Ovary (tissue), 9 donors: ENCODE results near the gene HES4. TPM values are rescaled to one million over a fixed set of nuclear protein-coding genes. Genes with fewer than 3 reads are reported as not detected.

ENCODE experiments used
- DNase-seq, 5 donors: peaks; one replicate each; pipeline ENCODE4 v3.0.0-alpha.2; 2019 to 2020
- H3K27ac ChIP-seq, 2 donors: fragments of 200-600 bp; one replicate each; pipeline versions ENCODE4 v1.5.1 to v1.8.0; 2019 to 2022
- H3K27me3 ChIP-seq: fragments of 200-600 bp; one replicate; pipeline ENCODE4 v1.8.0; 2022
- H3K36me3 ChIP-seq: fragments of 200-600 bp; sonication (generic); one replicate; pipeline ENCODE4 v1.5.1; 2019
- H3K4me1 ChIP-seq: one replicate; pipeline ENCODE4 v1.8.1; 2013; ENCODE audit warnings: mild to moderate bottlenecking, moderate library complexity; ENCODE audit not compliant: insufficient read depth
- H3K4me3 ChIP-seq: fragments of 200-600 bp; sonication (generic); one replicate; pipeline ENCODE4 v1.5.1; 2017
- H3K9me3 ChIP-seq, 2 donors: fragments of 200-600 bp in 1 of 2; sonication (generic) in 1 of 2; one replicate each; pipeline versions ENCODE4 v1.5.1 to v1.8.1; 2013 to 2019; ENCODE audit warnings: mild to moderate bottlenecking in 1 of 2, moderate library complexity in 1 of 2
- CTCF ChIP-seq, 3 donors: fragments of 450-650 bp in 2 of 3; fragments of 200-600 bp in 1 of 3; IDR thresholded peaks; one replicate each; pipeline versions ENCODE4 v1.5.1 to v1.8.0; 2016 to 2022; ENCODE audit warnings: antibody characterized with exemption in 3 of 3, mild to moderate bottlenecking in 1 of 3
- EP300 ChIP-seq: sonication (generic); formaldehyde crosslinking; IDR thresholded peaks from one replicate; pipeline ENCODE4 v1.6.1; 2017; ENCODE audit warnings: antibody characterized with exemption
- POLR2A ChIP-seq: fragments of 450-650 bp; IDR thresholded peaks from one replicate; pipeline ENCODE4 v1.6.1; 2017; ENCODE audit warnings: antibody characterized with exemption, mild to moderate bottlenecking, moderate library complexity
- WGBS, 3 donors: extraction: QIAGEN DNeasy Blood & Tissue Kit in 1 of 3; methylation state at CpG; one replicate each; pipeline versions ENCODE4 v1.1.5 to v1.1.7; 2013 to 2017; 5-methylcytosine and 5-hydroxymethylcytosine counted together
- intact Hi-C, 4 donors: fragments of 100-400 bp; cut with DNase I; formaldehyde crosslinking; loops; one replicate each; pipeline versions ENCODE4 v1.11.0 to v1.15.1; 2022 to 2023
- polyA plus RNA-seq, 2 donors: library from polyadenylated mRNA; stranded (reverse); fragments of 200-250 nt in 1 of 2; fragments of 350-450 nt in 1 of 2; fragmentation: Illumina TruSeq in 1 of 2; extraction: RNeasy Lipid Tissue Mini Kit (QIAGEN cat#74804) in 1 of 2; gene quantifications; one replicate each; pipeline ENCODE4 v1.2.3, GENCODE V29; 2013 to 2014
- small RNA-seq: library from RNA; depleted of rRNA; stranded (forward); fragments of <200 nt; gene quantifications from one replicate; pipeline ENCODE3, GENCODE V24; 2016
- total RNA-seq, 7 donors: library from RNA; depleted of rRNA in 2 of 7; stranded (reverse); fragments of >200 nt in 2 of 7; fragmentation: NEBNext Ultra II Directional in 3 of 7; extraction: Animal tissue kit (Norgen Biotek cat#: 25700) in 3 of 7; gene quantifications; one replicate each; pipeline versions ENCODE4 v1.1.0 to v1.2.4, GENCODE V29; 2016 to 2023
- donor health status: DM: no; HTN: no; CAD: no; lungs with moderate emphysema.
- donor health status: DM: no; HTN: no; CAD: no.
- donor health status: Bipolar disorder and iron deficiency.
- donor health status: DM: yes; HTN: yes; CAD: no.
- donor health status: DM: no; HTN: no; CAD: no.
- donor health status: DM: yes; HTN: yes; CAD: no.

Gene HES4
- total and polyA plus RNA-seq, 9 donors = 4.5 to 76.2 (median 7.3) TPM; not detected in 1

- H3K4me3 ChIP-seq = no peak overlapping the region
- H3K9me3 ChIP-seq = no peaks in the 10 kb centered on the region
- H3K4me1 ChIP-seq = no peaks in the 10 kb centered on the region
- TF ChIP-seq CTCF (IDR thresholded peaks at IDR 0.05) (no peak), EP300 (no peak), POLR2A (no peak)
- no peak for DNase-seq
- H3K27me3 ChIP-seq = no peaks in the 10 kb centered on the region
- intact Hi-C loops = no loop called here
- 92 to 95% (median 93%) methylated on average over 15 of the region's 15 CpGs for WGBS, 3 donors
- no peaks in the 10 kb centered on the region for H3K36me3 ChIP-seq
- no peak overlapping the region for H3K27ac ChIP-seq
Measured at GRCh38 chr1:952201-952600, 47.7 kb downstream of the HES4 start.

GRCh38 chr1:951364-951763 is 48.5 kb downstream of the HES4 start:
- no peak overlapping the region for H3K27ac ChIP-seq
- DNase-seq = no peak
- intact Hi-C loops = no loop called here
- no peak overlapping the region for H3K4me3 ChIP-seq
- no peaks in the 10 kb centered on the region for H3K9me3 ChIP-seq
- H3K4me1 ChIP-seq = no peaks in the 10 kb centered on the region
- 81 to 88% (median 82%) methylated on average over 6 of the region's 6 CpGs for WGBS, 3 donors
- TF ChIP-seq CTCF (IDR thresholded peaks at IDR 0.05) = no peak
- TF ChIP-seq EP300 = no peak
- TF ChIP-seq POLR2A = no peak
- H3K27me3 ChIP-seq = no peaks in the 10 kb centered on the region
- H3K36me3 ChIP-seq = no peaks in the 10 kb centered on the region

GRCh38 chr1:950881-951280 is 49.0 kb downstream of the HES4 start:
- Histone ChIP-seq H3K4me3 (no peak overlapping the region), H3K27ac (no peak overlapping the region), H3K9me3 (no peaks in the 10 kb centered on the region), H3K36me3 (no peaks in the 10 kb centered on the region), H3K27me3 (no peaks in the 10 kb centered on the region), H3K4me1 (no peaks in the 10 kb centered on the region)
- WGBS, 3 donors = 95 to 96% (median 96%) methylated on average over 23 of the region's 23 CpGs
- no peak for DNase-seq
- intact Hi-C loops = no loop called here
- no peak for TF ChIP-seq EP300
- no peak for TF ChIP-seq CTCF (IDR thresholded peaks at IDR 0.05)
- no peak for TF ChIP-seq POLR2A

- intact Hi-C loops = no loop called here
- WGBS, 3 donors = 92 to 95% (median 93%) methylated on average over 9 of the region's 9 CpGs
- Histone ChIP-seq H3K36me3 (no peaks in the 10 kb centered on the region), H3K27me3 (no peaks in the 10 kb centered on the region), H3K27ac (no peak overlapping the region), H3K9me3 (no peaks in the 10 kb centered on the region), H3K4me3 (no peak overlapping the region), H3K4me1 (peaks cover 1% of the 10 kb centered on the region)
- DNase-seq = no peak
- TF ChIP-seq POLR2A = no peak
- TF ChIP-seq EP300 = no peak
- no peak for TF ChIP-seq CTCF (IDR thresholded peaks at IDR 0.05)
Measured at GRCh38 chr1:950268-950667, 49.6 kb downstream of the HES4 start.

Small RNAs within 50 kb of the gene (small RNA-seq; reads per million reads assigned to genes)
- not detected for gene AL645608.3

Other genes with a start within 250 kb of the HES4 start
- 10 to 100 TPM in 1 of 7 donors, 1 to 10 TPM in 5, under 1 TPM in 1; 0.85 to 10.6 (median 2.3) TPM for gene SAMD11, start 76.2 kb downstream of the HES4 start, total RNA-seq
- gene SAMD11, start 76.2 kb downstream of the HES4 start, polyA plus RNA-seq = 1 to 10 TPM; 1.1 to 2.6 TPM
- gene NOC2L, start 40.8 kb downstream of the HES4 start, total RNA-seq = 10 to 100 TPM; 17.8 to 55.2 (median 46.3) TPM
- gene NOC2L, start 40.8 kb downstream of the HES4 start, polyA plus RNA-seq = 10 to 100 TPM; 23.8 to 33.9 TPM
- gene KLHL17, start 39.5 kb downstream of the HES4 start, total RNA-seq = 1 to 10 TPM; 1.5 to 6.7 (median 2.1) TPM
- gene KLHL17, start 39.5 kb downstream of the HES4 start, polyA plus RNA-seq = 1 to 10 TPM in 1 of 2 donors, under 1 TPM in 1; 0.13 to 2.2 TPM
- gene PLEKHN1, start 33.6 kb downstream of the HES4 start, total RNA-seq = under 1 TPM in 5 of 7 donors, not detected in 2; 0.12 to 0.34 (median 0.20) TPM
- under 1 TPM in 1 of 2 donors, not detected in 1; 0.10 TPM for gene PLEKHN1, start 33.6 kb downstream of the HES4 start, polyA plus RNA-seq
- gene PERM1, start 18.0 kb downstream of the HES4 start, total RNA-seq = under 1 TPM in 4 of 7 donors, not detected in 3; 0.07 to 0.32 (median 0.22) TPM
- gene PERM1, start 18.0 kb downstream of the HES4 start, polyA plus RNA-seq = under 1 TPM in 1 of 2 donors, not detected in 1; 0.34 TPM
- gene ISG15, start 13.4 kb upstream of the HES4 start, total RNA-seq = 10 to 100 TPM in 6 of 7 donors, 1 to 10 TPM in 1; 7.8 to 37.3 (median 11.4) TPM
- 10 to 100 TPM in 1 of 2 donors, not detected in 1; 83.5 TPM for gene ISG15, start 13.4 kb upstream of the HES4 start, polyA plus RNA-seq
- 100 to 1,000 TPM in 1 of 7 donors, 10 to 100 TPM in 6; 10.0 to 138 (median 14.4) TPM for gene AGRN, start 20.0 kb upstream of the HES4 start, total RNA-seq
- gene AGRN, start 20.0 kb upstream of the HES4 start, polyA plus RNA-seq = 10 to 100 TPM in 1 of 2 donors, 1 to 10 TPM in 1; 2.7 to 13.6 TPM
- gene RNF223, start 74.2 kb upstream of the HES4 start, total RNA-seq = under 1 TPM in 2 of 7 donors, not detected in 5; 0.36 to 0.92 TPM
- not detected for gene RNF223, start 74.2 kb upstream of the HES4 start, polyA plus RNA-seq
- 10 to 100 TPM in 4 of 7 donors, 1 to 10 TPM in 3; 5.3 to 22.1 (median 10.7) TPM for gene C1orf159, start 116.0 kb upstream of the HES4 start, total RNA-seq
- gene C1orf159, start 116.0 kb upstream of the HES4 start, polyA plus RNA-seq = 1 to 10 TPM in 1 of 2 donors, under 1 TPM in 1; 0.28 to 8.5 TPM
- gene TTLL10, start 173.8 kb upstream of the HES4 start, total RNA-seq = 1 to 10 TPM in 3 of 7 donors, under 1 TPM in 2, not detected in 2; 0.60 to 7.0 (median 1.1) TPM
- gene TTLL10, start 173.8 kb upstream of the HES4 start, polyA plus RNA-seq = not detected
- 1 to 10 TPM in 1 of 7 donors, under 1 TPM in 2, not detected in 4; 0.23 to 1.4 (median 0.41) TPM for gene TNFRSF18, start 206.5 kb upstream of the HES4 start, total RNA-seq
- under 1 TPM in 1 of 2 donors, not detected in 1; 0.10 TPM for gene TNFRSF18, start 206.5 kb upstream of the HES4 start, polyA plus RNA-seq
- 1 to 10 TPM in 3 of 7 donors, under 1 TPM in 4; 0.37 to 1.8 (median 0.71) TPM for gene TNFRSF4, start 214.1 kb upstream of the HES4 start, total RNA-seq
- gene TNFRSF4, start 214.1 kb upstream of the HES4 start, polyA plus RNA-seq = 1 to 10 TPM in 1 of 2 donors, not detected in 1; 2.5 TPM
- 100 to 1,000 TPM in 4 of 7 donors, 10 to 100 TPM in 3; 57.1 to 145 (median 116) TPM for gene SDF4, start 231.9 kb upstream of the HES4 start, total RNA-seq
- 100 to 1,000 TPM in 1 of 2 donors, 10 to 100 TPM in 1; 32.5 to 128 TPM for gene SDF4, start 231.9 kb upstream of the HES4 start, polyA plus RNA-seq
- 10 to 100 TPM; 13.0 to 21.9 (median 18.0) TPM for gene B3GALT6, start 232.1 kb upstream of the HES4 start, total RNA-seq
- gene B3GALT6, start 232.1 kb upstream of the HES4 start, polyA plus RNA-seq = 1 to 10 TPM; 7.0 to 9.4 TPM
- gene C1QTNF12, start 246.6 kb upstream of the HES4 start, total RNA-seq = 1 to 10 TPM in 5 of 7 donors, under 1 TPM in 2; 0.92 to 4.8 (median 1.5) TPM
- gene C1QTNF12, start 246.6 kb upstream of the HES4 start, polyA plus RNA-seq = 1 to 10 TPM in 1 of 2 donors, not detected in 1; 1.2 TPM